Stimulated activated CD8-positive, alpha-beta memory T cell treated with anti-CD3 and anti-CD28 coated beads, Interleukin-4, amount 100 ng/mL, for 4 hours (primary cell): Measurements from ENCODE around the gene PPP6C.

Source experiments
- DNase-seq, 2 donors: peaks; one replicate each; pipeline ENCODE4 v3.0.0-alpha.2; 2020; ENCODE audit warnings: low read depth in 2 of 2, low spot score in 1 of 2

Gene PPP6C

GRCh38 chr9:125099816-125100215 is 89.8 kb downstream of the PPP6C start:
- DNase-seq = no peak
